Neural progenitor cell (in vitro differentiated cells): ENCODE measurements around the gene TMC4.
A peak's percentile ranks its signal among the peaks of the same experiment; 100 is the strongest.

Experiments
- CTCF ChIP-seq: fragments of 200-600 bp; sonication (generic); IDR thresholded peaks from 2 replicates; pipeline ENCODE4 v1.5.1; 2017; ENCODE audit warnings: antibody characterized with exemption, mild to moderate bottlenecking
- EZH2 ChIP-seq: fragments of 200-600 bp; sonication (generic); IDR thresholded peaks from 2 replicates; pipeline ENCODE4 v1.6.1; 2017; ENCODE audit warnings: antibody characterized with exemption, mild to moderate bottlenecking, moderate library complexity
- EZH2phosphoT487 ChIP-seq: fragments of 200-600 bp; sonication (generic); IDR thresholded peaks from 2 replicates; pipeline ENCODE4 v1.6.1; 2017; ENCODE audit warnings: antibody characterized with exemption

DNA sequence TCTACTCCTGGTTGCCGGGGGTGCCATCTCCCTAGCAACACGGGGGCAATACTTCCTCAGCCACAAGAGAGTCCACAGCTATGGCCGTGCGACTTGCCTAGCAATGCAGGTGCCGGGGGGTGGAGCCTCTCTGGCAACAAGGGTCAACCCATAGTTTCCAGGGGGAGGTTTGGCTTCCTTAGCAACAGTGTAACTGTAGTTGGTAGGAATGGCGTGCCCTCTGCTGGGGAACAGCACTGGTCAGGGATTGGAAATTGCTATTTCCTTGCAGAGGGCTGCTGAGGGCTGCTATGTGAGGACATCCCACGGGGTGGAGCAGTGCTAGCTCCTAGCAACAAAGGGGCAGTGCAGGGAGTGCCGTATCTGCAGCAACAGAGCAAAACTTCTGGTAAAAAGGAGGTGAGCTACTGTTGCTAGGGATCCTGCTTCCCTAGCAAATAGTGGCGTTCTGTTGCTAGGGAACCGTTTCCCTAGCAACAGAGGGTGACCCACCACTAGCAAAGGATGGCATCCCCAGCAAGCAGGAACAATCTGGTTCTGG lies 7.0 kb upstream of the TMC4 start:
- TF ChIP-seq EZH2 (no peak), CTCF (peak; percentile 72), EZH2phosphoT487 (no peak)
